Measurements from ENCODE around the gene RCE1.

Gene RCE1

DNA sequence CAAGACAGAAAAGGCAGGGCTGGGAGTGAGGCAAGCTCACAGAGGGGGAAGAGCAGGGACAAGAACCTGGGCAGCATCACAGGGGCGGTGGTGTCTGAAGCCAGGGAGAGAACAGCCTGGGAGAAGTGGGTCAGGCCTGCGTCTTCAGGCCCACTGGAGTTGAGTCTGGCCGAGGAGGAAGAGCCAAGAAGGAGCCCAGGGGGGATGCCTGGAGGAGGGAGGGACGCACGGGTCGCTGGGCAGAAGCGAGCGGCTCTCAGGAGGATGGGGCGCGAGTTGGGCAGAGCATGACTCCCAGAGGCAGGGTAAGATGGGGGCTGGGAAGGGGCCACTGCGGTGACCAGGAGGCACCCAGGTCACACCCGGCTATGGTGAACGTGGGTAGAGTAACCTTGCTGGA lies 32.1 kb downstream of the RCE1 start:
- Histone ChIP-seq H3K36me3 (ENCODE audit: insufficient read depth, low read length) (peaks cover 13% of the 10 kb centered on the region), H2AFZ (ENCODE audit: low read depth, low read length) (no peak overlapping the region), H3K79me2 (ENCODE audit: insufficient read depth, low read length) (no peaks in the 10 kb centered on the region), H3K27ac (ENCODE audit: low read length) (no peak overlapping the region), H3K9me3 (ENCODE audit: insufficient read depth, low read length, severe bottlenecking) (no peaks in the 10 kb centered on the region), H3K4me2 (ENCODE audit: insufficient read depth, low read length) (no peak overlapping the region), H3K4me3 (ENCODE audit: low read depth in 1 of 2, low read length in 2 of 2) (no peak overlapping the region), H3K9ac (ENCODE audit: low read depth, low read length) (no peak overlapping the region), H3K4me1 (ENCODE audit: insufficient read depth, low read length) (peaks cover 15% of the 10 kb centered on the region), H3K27me3 (ENCODE audit: insufficient read depth, low read length, poor library complexity) (no peaks in the 10 kb centered on the region), H4K20me1 (ENCODE audit: insufficient read depth, low read length) (no peaks in the 10 kb centered on the region)
- TF ChIP-seq, protein P1, sequence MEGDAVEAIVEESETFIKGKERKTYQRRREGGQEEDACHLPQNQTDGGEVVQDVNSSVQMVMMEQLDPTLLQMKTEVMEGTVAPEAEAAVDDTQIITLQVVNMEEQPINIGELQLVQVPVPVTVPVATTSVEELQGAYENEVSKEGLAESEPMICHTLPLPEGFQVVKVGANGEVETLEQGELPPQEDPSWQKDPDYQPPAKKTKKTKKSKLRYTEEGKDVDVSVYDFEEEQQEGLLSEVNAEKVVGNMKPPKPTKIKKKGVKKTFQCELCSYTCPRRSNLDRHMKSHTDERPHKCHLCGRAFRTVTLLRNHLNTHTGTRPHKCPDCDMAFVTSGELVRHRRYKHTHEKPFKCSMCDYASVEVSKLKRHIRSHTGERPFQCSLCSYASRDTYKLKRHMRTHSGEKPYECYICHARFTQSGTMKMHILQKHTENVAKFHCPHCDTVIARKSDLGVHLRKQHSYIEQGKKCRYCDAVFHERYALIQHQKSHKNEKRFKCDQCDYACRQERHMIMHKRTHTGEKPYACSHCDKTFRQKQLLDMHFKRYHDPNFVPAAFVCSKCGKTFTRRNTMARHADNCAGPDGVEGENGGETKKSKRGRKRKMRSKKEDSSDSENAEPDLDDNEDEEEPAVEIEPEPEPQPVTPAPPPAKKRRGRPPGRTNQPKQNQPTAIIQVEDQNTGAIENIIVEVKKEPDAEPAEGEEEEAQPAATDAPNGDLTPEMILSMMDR (IDR thresholded peaks at IDR 0.05; ENCODE audit: borderline replicate concordance, extremely low read depth, low read length, poor library complexity, severe bottlenecking) = no peak
- no peak for TF ChIP-seq EZH2 (IDR thresholded peaks at IDR 0.05; ENCODE audit: borderline replicate concordance, low read depth, low read length, severe bottlenecking)
- no peak for ATAC-seq (ENCODE audit: insufficient read depth, low read depth)
- DNase-seq = no peak

DNA sequence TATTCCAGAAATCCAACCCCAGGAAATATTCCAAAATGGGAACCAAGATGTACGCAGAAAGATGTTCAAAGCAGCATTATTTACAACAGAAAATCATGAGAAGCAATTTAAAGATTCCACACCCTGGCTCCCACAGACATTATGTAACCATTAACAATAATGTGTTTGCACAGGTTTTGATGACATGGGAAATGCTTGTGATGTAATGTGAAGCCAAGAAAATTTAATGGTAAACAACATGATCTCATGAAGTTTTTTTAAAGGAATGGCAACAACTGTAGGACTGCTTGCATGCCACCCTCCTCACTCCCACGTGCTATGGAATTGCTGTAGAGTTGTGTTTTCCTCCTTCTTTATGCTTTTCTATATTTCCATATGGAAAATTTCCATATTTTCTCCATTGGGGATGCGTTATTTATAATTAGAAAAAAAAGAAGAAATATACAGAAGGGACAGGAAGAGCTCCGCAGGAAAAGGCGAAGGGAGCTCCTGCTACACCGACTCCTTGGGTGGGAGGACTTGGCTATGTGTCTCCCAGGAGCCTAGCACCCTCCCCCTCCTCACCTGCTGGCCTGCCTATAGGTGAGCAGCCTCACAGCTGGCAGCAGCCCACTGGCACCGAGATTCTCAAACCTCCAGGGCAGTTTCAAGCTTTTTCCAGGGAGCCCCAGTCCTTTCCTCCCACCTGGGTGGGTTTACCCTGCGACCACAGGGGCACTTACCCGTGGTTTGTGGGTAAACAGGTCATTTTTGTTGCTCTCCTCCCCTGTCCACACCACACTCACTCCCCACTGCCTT lies 34.5 kb downstream of the RCE1 start:
- Histone ChIP-seq H3K36me3 (ENCODE audit: insufficient read depth, low read length) (no peaks in the 10 kb centered on the region), H3K4me3 (ENCODE audit: low read depth in 1 of 2, low read length in 2 of 2) (no peak overlapping the region), H3K27ac (ENCODE audit: low read length) (no peak overlapping the region), H3K9me3 (ENCODE audit: insufficient read depth, low read length, severe bottlenecking) (no peaks in the 10 kb centered on the region), H3K4me1 (ENCODE audit: insufficient read depth, low read length) (peaks cover 36% of the 10 kb centered on the region), H4K20me1 (ENCODE audit: insufficient read depth, low read length) (peaks cover 7% of the 10 kb centered on the region; the same call in 1 of the 2 replicates), H3K4me2 (ENCODE audit: insufficient read depth, low read length) (no peak overlapping the region), H3K27me3 (ENCODE audit: insufficient read depth, low read length, poor library complexity) (no peaks in the 10 kb centered on the region), H3K79me2 (ENCODE audit: insufficient read depth, low read length) (no peaks in the 10 kb centered on the region), H3K9ac (ENCODE audit: low read depth, low read length) (no peak overlapping the region), H2AFZ (ENCODE audit: low read depth, low read length) (no peak overlapping the region)
- no peak for DNase-seq
- no peak for TF ChIP-seq EZH2 (IDR thresholded peaks at IDR 0.05; ENCODE audit: borderline replicate concordance, low read depth, low read length, severe bottlenecking)
- TF ChIP-seq, protein P1 (IDR thresholded peaks at IDR 0.05; ENCODE audit: borderline replicate concordance, extremely low read depth, low read length, poor library complexity, severe bottlenecking) = no peak
- no peak for ATAC-seq (ENCODE audit: insufficient read depth, low read depth)

DNA sequence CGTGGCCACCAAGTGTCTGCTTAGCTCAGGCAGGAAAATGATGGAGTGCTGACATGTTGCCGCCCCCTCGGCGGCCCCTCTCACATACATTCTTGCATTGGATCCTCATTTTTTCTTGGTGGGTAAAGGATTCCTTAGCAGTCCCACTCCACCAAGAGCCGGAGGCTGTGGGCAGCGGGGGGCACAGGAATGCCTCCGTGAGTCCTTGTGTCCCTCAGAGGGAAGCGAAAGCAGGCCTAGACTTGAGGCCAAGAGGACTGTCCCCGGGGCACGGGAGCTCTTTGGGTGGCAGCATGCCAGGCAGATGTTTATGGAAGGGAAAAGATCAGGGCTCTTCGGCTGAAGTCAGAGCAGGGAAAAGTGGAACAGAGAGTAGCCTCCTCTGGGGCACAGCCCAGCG lies 35.2 kb downstream of the RCE1 start:
- TF ChIP-seq EZH2 (IDR thresholded peaks at IDR 0.05; ENCODE audit: borderline replicate concordance, low read depth, low read length, severe bottlenecking) = no peak
- TF ChIP-seq, protein P1 (IDR thresholded peaks at IDR 0.05; ENCODE audit: borderline replicate concordance, extremely low read depth, low read length, poor library complexity, severe bottlenecking) = no peak
- DNase-seq (no peak), ATAC-seq (ENCODE audit: insufficient read depth, low read depth) (no peak)
- Histone ChIP-seq H3K9me3 (ENCODE audit: insufficient read depth, low read length, severe bottlenecking) (no peaks in the 10 kb centered on the region), H3K4me2 (ENCODE audit: insufficient read depth, low read length) (no peak overlapping the region), H3K4me3 (ENCODE audit: low read depth in 1 of 2, low read length in 2 of 2) (no peak overlapping the region), H4K20me1 (ENCODE audit: insufficient read depth, low read length) (peaks cover 7% of the 10 kb centered on the region; the same call in 1 of the 2 replicates), H3K4me1 (ENCODE audit: insufficient read depth, low read length) (peaks cover 36% of the 10 kb centered on the region), H3K27me3 (ENCODE audit: insufficient read depth, low read length, poor library complexity) (no peaks in the 10 kb centered on the region), H3K36me3 (ENCODE audit: insufficient read depth, low read length) (no peaks in the 10 kb centered on the region), H3K27ac (ENCODE audit: low read length) (no peak overlapping the region), H3K79me2 (ENCODE audit: insufficient read depth, low read length) (no peaks in the 10 kb centered on the region), H2AFZ (ENCODE audit: low read depth, low read length) (no peak overlapping the region), H3K9ac (ENCODE audit: low read depth, low read length) (no peak overlapping the region)

Data from DND-41 (cell line).